A549 treated with AZD2906 at 1 μM for 4 hours (cell line): ENCODE data around the gene TRIP12. TPM values are rescaled to one million over a fixed set of nuclear protein-coding genes. Genes with fewer than 3 reads are reported as not detected.

ENCODE experiments used
- total RNA-seq: library from RNA; stranded (reverse); fragments of 200-300 nt; extraction: Qiagen RNA extraction; gene quantifications from 5 replicates; pipeline ENCODE4 v1.2.3, GENCODE V29; 2022

The TRIP12 gene
- total RNA-seq: 70.1 to 130 TPM (median 91.7 TPM) in 5 replicates

DNA sequence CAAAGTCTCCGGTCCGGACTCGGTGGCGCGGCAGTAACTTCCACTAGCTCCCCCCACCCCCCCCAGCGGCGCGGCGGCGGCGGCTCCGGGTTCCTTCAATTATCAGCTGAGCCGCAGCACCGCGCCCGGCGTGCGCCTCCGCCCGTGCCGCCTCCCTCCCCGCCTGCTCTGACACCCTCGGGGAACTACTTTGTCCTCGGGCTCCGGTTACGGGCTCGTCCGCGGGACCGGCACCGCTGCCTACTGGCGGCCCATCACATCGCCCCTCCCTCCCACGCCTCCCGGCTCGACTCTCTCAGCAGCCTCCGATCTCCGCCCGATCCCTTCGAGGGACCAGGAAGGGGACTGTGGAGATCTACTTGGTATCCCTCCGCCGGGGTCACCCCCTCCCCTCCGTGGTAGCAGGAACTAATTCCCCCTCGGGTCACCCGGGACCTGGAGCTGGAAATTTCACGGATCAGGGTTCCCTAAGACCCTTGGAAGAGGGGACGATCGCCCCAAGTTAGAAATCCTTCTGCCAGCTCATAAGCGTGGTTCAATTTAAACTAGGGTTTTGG, at the start of gene TRIP12:
Gene TRIP12, minus strand, starts transcription at position 118 of the 557 bp plus-strand sequence. CDS start 41,930 bp downstream, outside the sequence.

DNA sequence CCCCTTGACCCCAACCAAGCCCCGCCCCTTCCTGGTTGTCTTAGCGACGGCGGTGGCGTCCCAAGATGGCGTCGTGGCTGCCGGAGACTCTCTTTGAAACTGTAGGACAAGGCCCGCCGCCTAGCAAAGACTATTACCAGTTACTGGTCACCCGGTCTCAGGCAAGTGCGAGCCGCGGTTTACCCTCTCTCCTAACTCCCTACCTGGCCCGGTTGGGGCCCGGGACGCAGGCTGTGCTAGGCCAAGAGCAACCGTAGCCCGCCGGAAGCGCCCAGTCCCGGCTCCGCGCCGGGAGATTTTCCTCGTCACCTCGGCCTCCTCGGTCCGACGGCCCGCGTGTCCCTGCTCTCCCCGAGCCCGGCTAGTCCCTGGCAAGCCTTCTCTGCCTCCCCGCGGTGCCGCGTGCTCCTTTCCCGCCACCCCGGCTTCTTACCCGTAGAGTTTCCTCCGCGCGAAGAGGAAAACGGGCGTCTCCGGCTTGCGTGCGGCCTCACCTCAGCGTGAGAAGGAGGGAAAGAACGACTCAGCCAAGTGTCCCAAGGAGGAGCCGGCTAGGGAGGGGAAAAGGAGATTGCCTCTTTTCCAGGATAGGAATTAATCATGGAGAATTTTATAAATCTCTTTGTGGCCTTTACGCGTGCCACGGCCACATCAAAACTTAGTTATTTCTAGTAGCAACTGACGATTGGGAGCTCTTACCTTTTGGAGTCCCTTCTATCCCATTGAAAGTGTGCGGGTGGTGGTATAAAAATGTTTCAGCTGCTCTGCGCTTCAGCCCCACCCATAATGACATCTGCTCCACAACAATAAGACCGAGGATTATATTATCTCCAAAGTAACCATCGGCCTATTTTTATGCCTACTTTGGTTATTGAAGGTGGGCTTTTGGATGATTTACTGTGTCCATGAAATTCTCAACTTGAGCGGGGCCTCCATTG, 909 bp upstream of the TRIP12 start, which contains the start of gene FBXO36:
Gene FBXO36, plus strand, starts transcription at position 55 of the 938 bp plus-strand sequence. Its CDS starts 11 bp downstream, at position 66.

DNA sequence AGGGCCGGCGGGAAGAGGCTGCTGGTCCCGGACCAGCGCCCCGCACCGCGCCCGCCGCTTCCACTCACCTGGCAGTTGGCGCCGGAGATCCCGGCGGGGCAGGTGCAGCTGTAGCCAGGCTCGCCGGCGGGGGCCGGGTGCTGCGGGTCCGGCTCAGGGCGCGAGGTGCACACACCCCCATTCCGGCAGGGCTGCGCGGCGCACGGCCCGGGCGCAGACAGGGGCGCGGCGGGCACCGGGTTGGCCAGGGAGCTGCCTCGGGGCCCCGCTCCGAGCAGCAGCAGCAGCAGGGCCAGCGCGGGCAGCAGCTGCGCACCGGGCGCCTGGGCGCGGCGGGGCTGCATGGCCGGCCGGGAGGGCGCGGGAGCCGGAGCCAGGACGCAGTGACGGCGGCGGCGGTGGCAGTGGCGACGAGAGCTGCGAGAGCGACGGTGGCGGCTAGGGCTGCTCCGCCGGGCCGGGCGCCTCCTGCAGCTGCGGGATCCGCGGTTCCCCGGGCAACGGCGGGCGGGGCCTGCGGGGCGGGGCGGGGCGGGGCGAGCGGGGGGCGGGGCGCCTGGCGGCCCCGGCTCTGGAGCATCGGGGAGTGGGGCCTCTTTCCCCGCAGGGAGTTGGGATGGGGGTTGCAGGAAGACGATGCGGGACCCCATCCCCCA, 207.6 kb downstream of the TRIP12 start, which contains the start of gene DNER:
Gene DNER, minus strand, starts transcription at position 476 of the 656 bp plus-strand sequence. Its CDS starts 132 bp downstream, at position 344.

Other genes starting within 250 kb of the TRIP12 start
- gene DNER, start 207.5 kb downstream of the TRIP12 start, total RNA-seq: 10.0 to 13.7 TPM (median 11.8 TPM) in 5 replicates
- 0.93 to 1.7 TPM (median 1.3 TPM) in 5 replicates for gene FBXO36, start 494 bp upstream of the TRIP12 start, total RNA-seq
- 0.64 to 1.1 TPM (median 0.83 TPM) in 5 replicates for gene SLC16A14, start 146.9 kb upstream of the TRIP12 start, total RNA-seq